Measurements from ENCODE around the gene ALDH3A2. TPM values are rescaled to one million over a fixed set of nuclear protein-coding genes. Genes with fewer than 3 reads are reported as not detected.

ALDH3A2 gene
- total and polyA plus RNA-seq, 4 donors: 63.3 to 165 (median 80.4) TPM

GRCh38 chr17:19703828-19704613, 55.5 kb downstream of the ALDH3A2 start:
- no peak for DNase-seq (ENCODE audit: low spot score)
- Histone ChIP-seq H3K36me3 (ENCODE audit: control insufficient read depth in 4 of 4, insufficient read depth in 3 of 4, low read depth in 1 of 4, low read length in 3 of 4) (no peaks in the 10 kb centered on the region), H3K9ac (ENCODE audit: low read depth in 1 of 2, low read length in 2 of 2) (no peak overlapping the region), H3K4me1 (ENCODE audit: control insufficient read depth in 4 of 4, insufficient read depth in 4 of 4, low read length in 3 of 4) (peaks cover 0 to 4% (median 0%) of the 10 kb centered on the region in 4 donors), H3K4me3 (ENCODE audit: low read depth in 1 of 3, low read length in 3 of 3) (no peak overlapping the region), H3K27me3 (ENCODE audit: control insufficient read depth in 4 of 4, insufficient read depth in 4 of 4, low read length in 3 of 4) (no peaks in the 10 kb centered on the region), H3K27ac (ENCODE audit: low read depth in 1 of 2, low read length in 2 of 2) (no peak overlapping the region), H3K9me3 (ENCODE audit: control insufficient read depth in 4 of 4, low read length in 3 of 4) (no peaks in the 10 kb centered on the region)
- no peak for TF ChIP-seq HNF4A (conservative IDR thresholded peaks at IDR 0.05)
- no peak for TF ChIP-seq RXRA (IDR thresholded peaks at IDR 0.05)
- TF ChIP-seq GABPA (IDR thresholded peaks at IDR 0.05 in 1 of 2, conservative IDR thresholded peaks at IDR 0.05 in 1 of 2): no peak
- no peak for TF ChIP-seq MAX (IDR thresholded peaks at IDR 0.05)
- no peak for TF ChIP-seq ATF3 (IDR thresholded peaks at IDR 0.05)
- WGBS: 76% methylated on average over 17 of the region's 17 CpGs

- WGBS: 90% methylated on average over 13 of the region's 13 CpGs
- Histone ChIP-seq H3K4me1 (ENCODE audit: control insufficient read depth in 4 of 4, insufficient read depth in 4 of 4, low read length in 3 of 4) (peaks cover 0 to 4% (median 0%) of the 10 kb centered on the region in 4 donors), H3K9ac (ENCODE audit: low read depth in 1 of 2, low read length in 2 of 2) (no peak overlapping the region), H3K4me3 (ENCODE audit: low read depth in 1 of 3, low read length in 3 of 3) (no peak overlapping the region), H3K27ac (ENCODE audit: low read depth in 1 of 2, low read length in 2 of 2) (no peak overlapping the region), H3K36me3 (ENCODE audit: control insufficient read depth in 4 of 4, insufficient read depth in 3 of 4, low read depth in 1 of 4, low read length in 3 of 4) (no peaks in the 10 kb centered on the region), H3K9me3 (ENCODE audit: control insufficient read depth in 4 of 4, low read length in 3 of 4) (no peaks in the 10 kb centered on the region), H3K27me3 (ENCODE audit: control insufficient read depth in 4 of 4, insufficient read depth in 4 of 4, low read length in 3 of 4) (no peaks in the 10 kb centered on the region)
- TF ChIP-seq SP1 (IDR thresholded peaks at IDR 0.05): no peak
- TF ChIP-seq TAF1 (conservative IDR thresholded peaks at IDR 0.05): no peak
- TF ChIP-seq RXRA (IDR thresholded peaks at IDR 0.05): no peak
- TF ChIP-seq RAD21 (IDR thresholded peaks at IDR 0.05): no peak
- TF ChIP-seq FOXA1 (IDR thresholded peaks at IDR 0.05): no peak
- no peak for DNase-seq (ENCODE audit: low spot score)
These were observed 56.6 kb downstream of the ALDH3A2 start for GRCh38 chr17:19705201-19705600.

GRCh38 chr17:19705771-19706770, 57.5 kb downstream of the ALDH3A2 start:
- 95% methylated on average over 22 of the region's 22 CpGs for WGBS
- H3K36me3 ChIP-seq (ENCODE audit: control insufficient read depth in 4 of 4, insufficient read depth in 3 of 4, low read depth in 1 of 4, low read length in 3 of 4): no peaks in the 10 kb centered on the region
- H3K4me3 ChIP-seq (ENCODE audit: low read depth in 1 of 3, low read length in 3 of 3): no peak overlapping the region
- no peaks in the 10 kb centered on the region for H3K27me3 ChIP-seq (ENCODE audit: control insufficient read depth in 4 of 4, insufficient read depth in 4 of 4, low read length in 3 of 4)
- no peak overlapping the region for H3K9ac ChIP-seq (ENCODE audit: low read depth in 1 of 2, low read length in 2 of 2)
- no peak for DNase-seq (ENCODE audit: low spot score)
- no peak for TF ChIP-seq NR2F2 (IDR thresholded peaks at IDR 0.05)
- H3K27ac ChIP-seq (ENCODE audit: low read depth in 1 of 2, low read length in 2 of 2): no peak overlapping the region
- peaks cover 0 to 4% (median 0%) of the 10 kb centered on the region in 4 donors for H3K4me1 ChIP-seq (ENCODE audit: control insufficient read depth in 4 of 4, insufficient read depth in 4 of 4, low read length in 3 of 4)
- H3K9me3 ChIP-seq (ENCODE audit: control insufficient read depth in 4 of 4, low read length in 3 of 4): no peaks in the 10 kb centered on the region

Measured in liver (tissue), 9 donors.